HCT116 (cell line): Measurements from ENCODE around the gene ARMC3.

Experiments
- CBX3 ChIP-seq: IDR thresholded peaks from 2 replicates; pipeline ENCODE4 v1.6.1; 2012; ENCODE audit warnings: low read depth
- CEBPB ChIP-seq: IDR thresholded peaks from 2 replicates; pipeline ENCODE4 v1.6.1; 2012; ENCODE audit warnings: low read depth
- CTCF ChIP-seq, 3 experiments: fragments of 200-600 bp in 1 of 3; sonication (generic) in 1 of 3; IDR thresholded peaks in 2 of 3; conservative IDR thresholded peaks in 1 of 3; 2 replicates each; pipeline ENCODE4 v1.5.1; 2012 to 2017; ENCODE audit warnings: low read depth in 2 of 3, low read length in 2 of 3, antibody characterized with exemption in 1 of 3, borderline replicate concordance in 1 of 3, control low read depth in 1 of 3, mild to moderate bottlenecking in 1 of 3, mixed read lengths in 1 of 3, mixed run types in 1 of 3, moderate library complexity in 1 of 3; ENCODE audit not compliant: insufficient read depth in 1 of 3
- ELF1 ChIP-seq: IDR thresholded peaks from 2 replicates; pipeline ENCODE4 v1.6.1; 2012; ENCODE audit warnings: low read depth, borderline replicate concordance
- EZH2 ChIP-seq: fragments of 200-600 bp; sonication (generic); IDR thresholded peaks from 2 replicates; pipeline ENCODE4 v1.6.1; 2017; ENCODE audit warnings: antibody characterized with exemption, mixed run types
- FOSL1 ChIP-seq: IDR thresholded peaks from 2 replicates; pipeline ENCODE4 v1.6.1; 2012; ENCODE audit warnings: low read depth
- POLR2A ChIP-seq: IDR thresholded peaks from 2 replicates; pipeline ENCODE4 v1.7.0; 2011; ENCODE audit warnings: borderline replicate concordance; ENCODE audit not compliant: insufficient read depth, insufficient read length; ENCODE audit errors: extremely low read depth
- POLR2AphosphoS5 ChIP-seq: IDR thresholded peaks from 2 replicates; pipeline ENCODE4 v1.6.1; 2011; ENCODE audit warnings: mild to moderate bottlenecking, low read depth, low read length, moderate library complexity
- RAD21 ChIP-seq: IDR thresholded peaks from 2 replicates; pipeline ENCODE4 v1.6.1; 2012; ENCODE audit warnings: low read depth, mild to moderate bottlenecking
- TCF7L2 ChIP-seq: IDR thresholded peaks from 2 replicates; pipeline ENCODE4 v1.7.0; 2011; ENCODE audit warnings: borderline replicate concordance, inconsistent platforms; ENCODE audit not compliant: insufficient read depth, insufficient read length; ENCODE audit errors: extremely low read depth
- ZFX ChIP-seq: fragments of 450-650 bp; IDR thresholded peaks from 2 replicates; pipeline ENCODE4 v1.6.1; 2017
- TF ChIP-seq, protein P1 (sequence below): IDR thresholded peaks from 2 replicates; pipeline ENCODE4 v1.6.1; 2012
- TF ChIP-seq, protein P2 (sequence below): IDR thresholded peaks from 2 replicates; pipeline ENCODE4 v1.6.1; 2012

- TF ChIP-seq ELF1 (no peak), CTCF (IDR thresholded peaks at IDR 0.05 in 2 of 3, conservative IDR thresholded peaks at IDR 0.05 in 1 of 3; ENCODE audit: borderline replicate concordance in 1 of 3, insufficient read depth in 1 of 3, low read depth in 2 of 3, low read length in 2 of 3) (no peak), CBX3 (no peak), CEBPB (no peak), EZH2 (no peak), RAD21 (no peak), ZFX (no peak), FOSL1 (no peak), TCF7L2 (no peak), POLR2AphosphoS5 (no peak), POLR2A (no peak)
- TF ChIP-seq, protein P1, sequence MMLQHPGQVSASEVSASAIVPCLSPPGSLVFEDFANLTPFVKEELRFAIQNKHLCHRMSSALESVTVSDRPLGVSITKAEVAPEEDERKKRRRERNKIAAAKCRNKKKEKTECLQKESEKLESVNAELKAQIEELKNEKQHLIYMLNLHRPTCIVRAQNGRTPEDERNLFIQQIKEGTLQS: no peak
- TF ChIP-seq, protein P2, sequence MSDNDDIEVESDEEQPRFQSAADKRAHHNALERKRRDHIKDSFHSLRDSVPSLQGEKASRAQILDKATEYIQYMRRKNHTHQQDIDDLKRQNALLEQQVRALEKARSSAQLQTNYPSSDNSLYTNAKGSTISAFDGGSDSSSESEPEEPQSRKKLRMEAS: no peak
Observed at GRCh38 chr10:23073527-23073926, 145.7 kb downstream of the ARMC3 start.
